HEK293T (cell line): Measurements from ENCODE around the gene CCL27.

ENCODE experiments used
- BHLHE40 ChIP-seq: fragments of 450-650 bp; IDR thresholded peaks from 2 replicates; pipeline ENCODE4 v1.6.1; 2016; ENCODE audit warnings: mild to moderate bottlenecking, moderate library complexity, borderline replicate concordance
- FOXM1 ChIP-seq: fragments of 450-650 bp; IDR thresholded peaks from 2 replicates; pipeline ENCODE4 v1.6.1; 2017; ENCODE audit warnings: mild to moderate bottlenecking, borderline replicate concordance
- SUZ12 ChIP-seq: fragments of 450-650 bp; IDR thresholded peaks from 2 replicates; pipeline ENCODE4 v1.6.1; 2016; ENCODE audit warnings: mild to moderate bottlenecking
- TARDBP ChIP-seq: fragments of 450-650 bp; IDR thresholded peaks from 2 replicates; pipeline ENCODE4 v1.6.1; 2016

DNA sequence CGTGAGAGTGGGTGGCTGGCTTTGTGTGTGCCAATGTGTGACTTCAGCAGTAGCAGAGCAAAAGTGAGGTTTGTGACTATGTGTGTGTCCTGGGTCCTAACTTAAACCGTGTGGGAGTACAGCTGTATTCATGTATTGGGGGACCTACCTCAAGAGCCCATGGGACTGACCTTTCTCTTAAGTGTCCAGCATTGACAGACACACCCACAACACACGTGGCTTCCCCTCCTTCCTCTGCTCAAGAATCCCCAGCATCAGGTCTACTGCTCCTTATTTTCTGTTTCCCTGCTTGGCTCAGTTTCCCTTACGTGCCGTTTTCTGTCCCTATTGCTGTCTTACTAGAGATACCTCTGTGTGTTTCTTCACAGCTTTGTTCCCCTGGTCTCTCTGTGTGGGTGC, 9.9 kb downstream of the CCL27 start:
- TF ChIP-seq TARDBP (no peak; the same call in 1 of the 2 replicates), BHLHE40 (no peak), SUZ12 (no peak), FOXM1 (no peak)
